ENCODE data around the gene MMS19.
A peak's percentile ranks its signal among the peaks of the same experiment; 100 is the strongest.

Gene MMS19

GRCh38 chr10:97464226-97464625 lies 34.0 kb downstream of the MMS19 start:
- TF ChIP-seq CTCF (IDR thresholded peaks at IDR 0.05; ENCODE audit: insufficient read depth, low read length, poor library complexity, severe bottlenecking), result no peak
- DNase-seq (ENCODE audit: extremely low read depth, insufficient read length), result no peak
- Histone ChIP-seq H3K36me3 (ENCODE audit: control insufficient read depth, insufficient read depth, low read length) (peaks cover 48% of the 10 kb centered on the region), H3K4me3 (replicated peaks; ENCODE audit: low read depth, low read length) (no peak overlapping the region), H3K27me3 (replicated peaks; ENCODE audit: control insufficient read depth, insufficient read depth, low read length) (no peaks in the 10 kb centered on the region)

- H3K27me3 ChIP-seq (replicated peaks; ENCODE audit: control insufficient read depth, insufficient read depth, low read length), result no peaks in the 10 kb centered on the region
- peaks cover 49% of the 10 kb centered on the region for H3K36me3 ChIP-seq (ENCODE audit: control insufficient read depth, insufficient read depth, low read length)
- DNase-seq (ENCODE audit: extremely low read depth, insufficient read length), result no peak
Measured at GRCh38 chr10:97463363-97464132, 34.7 kb downstream of the MMS19 start.

GRCh38 chr10:97462309-97462708 lies 35.9 kb downstream of the MMS19 start:
- TF ChIP-seq CTCF (IDR thresholded peaks at IDR 0.05; ENCODE audit: insufficient read depth, low read length, poor library complexity, severe bottlenecking), result no peak
- H3K36me3 ChIP-seq (ENCODE audit: control insufficient read depth, insufficient read depth, low read length), result peaks cover 51% of the 10 kb centered on the region
- no peak for DNase-seq (ENCODE audit: extremely low read depth, insufficient read length)
- H3K27me3 ChIP-seq (replicated peaks; ENCODE audit: control insufficient read depth, insufficient read depth, low read length), result no peaks in the 10 kb centered on the region
- H3K4me3 ChIP-seq (replicated peaks; ENCODE audit: low read depth, low read length), result no peak overlapping the region

More at GRCh38 chr10:97463363-97464132, 34.7 kb downstream of the MMS19 start:
- TF ChIP-seq CTCF (IDR thresholded peaks at IDR 0.05; ENCODE audit: insufficient read depth, low read length, poor library complexity, severe bottlenecking), result peak; percentile 75
- H3K4me3 ChIP-seq (replicated peaks; ENCODE audit: low read depth, low read length), result no peak overlapping the region

- DNase-seq (ENCODE audit: extremely low read depth, insufficient read length), result no peak
Measured at GRCh38 chr10:97459933-97460332, 38.3 kb downstream of the MMS19 start.

GRCh38 chr10:97459111-97459510 lies 39.1 kb downstream of the MMS19 start:
- no peak overlapping the region for H3K4me3 ChIP-seq (replicated peaks; ENCODE audit: low read depth, low read length)
- no peaks in the 10 kb centered on the region for H3K27me3 ChIP-seq (replicated peaks; ENCODE audit: control insufficient read depth, insufficient read depth, low read length)
- no peak for TF ChIP-seq CTCF (IDR thresholded peaks at IDR 0.05; ENCODE audit: insufficient read depth, low read length, poor library complexity, severe bottlenecking)
- DNase-seq (ENCODE audit: extremely low read depth, insufficient read length), result no peak
- H3K36me3 ChIP-seq (ENCODE audit: control insufficient read depth, insufficient read depth, low read length), result peaks cover 55% of the 10 kb centered on the region

More at GRCh38 chr10:97459933-97460332, 38.3 kb downstream of the MMS19 start:
- no peaks in the 10 kb centered on the region for H3K27me3 ChIP-seq (replicated peaks; ENCODE audit: control insufficient read depth, insufficient read depth, low read length)
- peaks cover 55% of the 10 kb centered on the region for H3K36me3 ChIP-seq (ENCODE audit: control insufficient read depth, insufficient read depth, low read length)
- no peak overlapping the region for H3K4me3 ChIP-seq (replicated peaks; ENCODE audit: low read depth, low read length)
- no peak for TF ChIP-seq CTCF (IDR thresholded peaks at IDR 0.05; ENCODE audit: insufficient read depth, low read length, poor library complexity, severe bottlenecking)

Data from GM06990 (cell line).